Measurements from ENCODE around the gene UBTF.

UBTF gene

GRCh38 chr17:44219616-44220212 lies at the start of gene UBTF:
TSS of gene UBTF (minus strand) at chr17:44219675. CDS start at chr17:44218229, 1,446 bp downstream.
- no peak for DNase-seq (ENCODE audit: low read depth)
- TF ChIP-seq CTCF (IDR thresholded peaks at IDR 0.05; ENCODE audit: control insufficient read depth, extremely low read depth, insufficient read depth), result 0 out of 2 replicates have a peak, but pooled peaks have one; percentile 5
- H3K4me3 ChIP-seq (ENCODE audit: low read depth, low read length), result peak within 1 kb of the TSS; percentile 69

GRCh38 chr17:44268709-44269534 lies 49.4 kb upstream of the UBTF start:
- no peak for DNase-seq (ENCODE audit: low read depth)
- H3K4me3 ChIP-seq (ENCODE audit: low read depth, low read length), result no peak overlapping the region
- no peak for TF ChIP-seq CTCF (IDR thresholded peaks at IDR 0.05; ENCODE audit: control insufficient read depth, extremely low read depth, insufficient read depth)

- no peak for TF ChIP-seq CTCF (IDR thresholded peaks at IDR 0.05; ENCODE audit: control insufficient read depth, extremely low read depth, insufficient read depth)
Observed at GRCh38 chr17:44267818-44268490, 48.5 kb upstream of the UBTF start, which contains the start of gene SLC4A1. TSS of gene SLC4A1 (minus strand) at chr17:44268135. CDS start at chr17:44262866, 5,269 bp downstream.

GRCh38 chr17:44267165-44267455 lies 47.6 kb upstream of the UBTF start:
- H3K4me3 ChIP-seq (ENCODE audit: low read depth, low read length), result no peak overlapping the region
- TF ChIP-seq CTCF (IDR thresholded peaks at IDR 0.05; ENCODE audit: control insufficient read depth, extremely low read depth, insufficient read depth), result no peak
- no peak for DNase-seq (ENCODE audit: low read depth)

More at GRCh38 chr17:44267818-44268490, 48.5 kb upstream of the UBTF start, which contains the start of gene SLC4A1:
- no peak for DNase-seq (ENCODE audit: low read depth)
- no peak within 1 kb of the TSS for H3K4me3 ChIP-seq (ENCODE audit: low read depth, low read length)

GRCh38 chr17:44266402-44267164 lies 47.1 kb upstream of the UBTF start:
- DNase-seq (ENCODE audit: low read depth), result no peak
- no peak overlapping the region for H3K4me3 ChIP-seq (ENCODE audit: low read depth, low read length)
- TF ChIP-seq CTCF (IDR thresholded peaks at IDR 0.05; ENCODE audit: control insufficient read depth, extremely low read depth, insufficient read depth), result no peak

GRCh38 chr17:44263345-44263902 lies 43.9 kb upstream of the UBTF start:
- no peak overlapping the region for H3K4me3 ChIP-seq (ENCODE audit: low read depth, low read length)
- DNase-seq (ENCODE audit: low read depth), result no peak
- TF ChIP-seq CTCF (IDR thresholded peaks at IDR 0.05; ENCODE audit: control insufficient read depth, extremely low read depth, insufficient read depth), result no peak

Data from LNCaP clone FGC (cell line).